Medulla oblongata (tissue), 1 donor: Measurements from ENCODE around the gene ZNF84.
A peak's percentile ranks its signal among the peaks of the same experiment; 100 is the strongest.

ENCODE experiments used
- DNase-seq: peaks from one replicate; pipeline ENCODE4 v3.0.0-alpha.2; 2015; ENCODE audit errors: extremely low spot score

The ZNF84 gene

GRCh38 chr12:133037207-133038005, at the start of gene ZNF84:
TSS of gene ZNF84 (plus strand) at chr12:133037509. CDS start at chr12:133041468, 3,959 bp downstream.
- DNase-seq = peak; percentile 98

- DNase-seq = no peak
Observed at GRCh38 chr12:132998741-132999140, 38.6 kb upstream of the ZNF84 start.

GRCh38 chr12:133010657-133011297, 26.5 kb upstream of the ZNF84 start:
- no peak for DNase-seq

- no peak for DNase-seq
Observed at GRCh38 chr12:133023566-133023965, 13.7 kb upstream of the ZNF84 start.

- DNase-seq = no peak
Observed at GRCh38 chr12:133026996-133027395, 10.3 kb upstream of the ZNF84 start.

- DNase-seq = no peak
Observed at GRCh38 chr12:133038118-133038709, 905 bp downstream of the ZNF84 start.

GRCh38 chr12:133046698-133047097, 9.4 kb downstream of the ZNF84 start:
- DNase-seq = no peak

- DNase-seq = no peak
Observed at GRCh38 chr12:133057446-133057845, 20.1 kb downstream of the ZNF84 start.

GRCh38 chr12:133058203-133059113, 21.1 kb downstream of the ZNF84 start:
- DNase-seq = no peak

- no peak for DNase-seq
Observed at GRCh38 chr12:133061954-133062353, 24.6 kb downstream of the ZNF84 start.

GRCh38 chr12:133063556-133063955, 26.2 kb downstream of the ZNF84 start:
- DNase-seq = no peak

- DNase-seq = no peak
Observed at GRCh38 chr12:133073836-133074235, 36.5 kb downstream of the ZNF84 start.

GRCh38 chr12:133080026-133080367, 42.7 kb downstream of the ZNF84 start:
- DNase-seq = peak; percentile 99

GRCh38 chr12:133080368-133081158, 43.3 kb downstream of the ZNF84 start, which contains the start of gene ZNF140:
TSS of gene ZNF140 (plus strand) at chr12:133080923. CDS start at chr12:133081321, 398 bp downstream.
- peak; percentile 98 for DNase-seq

- DNase-seq = peak; percentile 13
Observed at GRCh38 chr12:133081159-133081780, 44.0 kb downstream of the ZNF84 start.

GRCh38 chr12:133083345-133083744, 46.0 kb downstream of the ZNF84 start:
- DNase-seq = no peak

- DNase-seq = no peak
Observed at GRCh38 chr12:133105620-133106019, 68.3 kb downstream of the ZNF84 start.

- DNase-seq = no peak
Observed at GRCh38 chr12:133106253-133106652, 68.9 kb downstream of the ZNF84 start.

GRCh38 chr12:133107121-133107520, 69.8 kb downstream of the ZNF84 start:
- DNase-seq = no peak

GRCh38 chr12:133108150-133108549, 70.8 kb downstream of the ZNF84 start:
- no peak for DNase-seq
